ENCODE data around the gene BICD1.

DNA sequence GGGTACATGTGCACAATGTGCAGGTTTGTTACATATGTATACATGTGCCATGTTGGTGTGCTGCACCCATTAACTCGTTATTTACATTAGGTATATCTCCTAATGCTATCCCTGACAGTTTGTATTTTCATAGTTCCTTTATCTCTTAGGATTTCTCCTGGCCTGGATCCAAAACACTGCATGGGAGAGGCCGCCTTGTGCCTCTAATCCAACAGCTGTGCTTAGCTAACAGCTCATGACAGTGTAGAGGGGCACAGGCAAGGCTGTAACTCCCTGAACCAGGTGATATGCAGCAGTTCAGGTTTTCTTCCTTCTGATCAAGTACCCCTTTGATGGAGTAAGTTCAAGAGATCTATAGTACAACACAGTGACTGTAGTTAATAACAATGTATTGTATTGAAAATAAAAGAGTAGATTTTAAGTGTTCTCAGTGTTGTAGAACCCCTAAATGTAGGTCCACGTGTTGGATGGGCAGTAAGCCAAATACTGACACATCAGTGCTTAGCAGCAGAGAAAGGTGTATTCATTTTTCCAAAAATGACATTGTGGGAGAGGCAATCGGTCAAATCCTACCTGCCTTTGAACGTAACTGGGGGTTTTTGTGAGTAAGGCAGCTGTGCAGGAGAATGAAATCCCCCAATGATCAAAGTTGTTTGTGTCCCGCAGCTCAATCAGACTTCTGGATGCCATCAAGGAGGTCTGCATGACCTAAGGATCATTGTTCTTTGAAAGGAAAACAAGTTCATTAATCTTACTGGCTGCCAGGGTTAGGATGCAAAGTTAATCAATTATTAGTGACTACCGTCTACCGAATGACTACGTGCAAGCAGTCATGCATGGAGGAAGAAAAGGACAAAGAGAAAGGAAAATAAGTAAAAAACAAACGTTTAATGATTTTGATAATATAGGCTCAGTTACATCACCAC is 203.4 kb downstream of the BICD1 start:
- TF ChIP-seq, protein P1, sequence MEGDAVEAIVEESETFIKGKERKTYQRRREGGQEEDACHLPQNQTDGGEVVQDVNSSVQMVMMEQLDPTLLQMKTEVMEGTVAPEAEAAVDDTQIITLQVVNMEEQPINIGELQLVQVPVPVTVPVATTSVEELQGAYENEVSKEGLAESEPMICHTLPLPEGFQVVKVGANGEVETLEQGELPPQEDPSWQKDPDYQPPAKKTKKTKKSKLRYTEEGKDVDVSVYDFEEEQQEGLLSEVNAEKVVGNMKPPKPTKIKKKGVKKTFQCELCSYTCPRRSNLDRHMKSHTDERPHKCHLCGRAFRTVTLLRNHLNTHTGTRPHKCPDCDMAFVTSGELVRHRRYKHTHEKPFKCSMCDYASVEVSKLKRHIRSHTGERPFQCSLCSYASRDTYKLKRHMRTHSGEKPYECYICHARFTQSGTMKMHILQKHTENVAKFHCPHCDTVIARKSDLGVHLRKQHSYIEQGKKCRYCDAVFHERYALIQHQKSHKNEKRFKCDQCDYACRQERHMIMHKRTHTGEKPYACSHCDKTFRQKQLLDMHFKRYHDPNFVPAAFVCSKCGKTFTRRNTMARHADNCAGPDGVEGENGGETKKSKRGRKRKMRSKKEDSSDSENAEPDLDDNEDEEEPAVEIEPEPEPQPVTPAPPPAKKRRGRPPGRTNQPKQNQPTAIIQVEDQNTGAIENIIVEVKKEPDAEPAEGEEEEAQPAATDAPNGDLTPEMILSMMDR (IDR thresholded peaks at IDR 0.05; ENCODE audit: insufficient read depth, low read length) = no peak
- TF ChIP-seq, protein P2, sequence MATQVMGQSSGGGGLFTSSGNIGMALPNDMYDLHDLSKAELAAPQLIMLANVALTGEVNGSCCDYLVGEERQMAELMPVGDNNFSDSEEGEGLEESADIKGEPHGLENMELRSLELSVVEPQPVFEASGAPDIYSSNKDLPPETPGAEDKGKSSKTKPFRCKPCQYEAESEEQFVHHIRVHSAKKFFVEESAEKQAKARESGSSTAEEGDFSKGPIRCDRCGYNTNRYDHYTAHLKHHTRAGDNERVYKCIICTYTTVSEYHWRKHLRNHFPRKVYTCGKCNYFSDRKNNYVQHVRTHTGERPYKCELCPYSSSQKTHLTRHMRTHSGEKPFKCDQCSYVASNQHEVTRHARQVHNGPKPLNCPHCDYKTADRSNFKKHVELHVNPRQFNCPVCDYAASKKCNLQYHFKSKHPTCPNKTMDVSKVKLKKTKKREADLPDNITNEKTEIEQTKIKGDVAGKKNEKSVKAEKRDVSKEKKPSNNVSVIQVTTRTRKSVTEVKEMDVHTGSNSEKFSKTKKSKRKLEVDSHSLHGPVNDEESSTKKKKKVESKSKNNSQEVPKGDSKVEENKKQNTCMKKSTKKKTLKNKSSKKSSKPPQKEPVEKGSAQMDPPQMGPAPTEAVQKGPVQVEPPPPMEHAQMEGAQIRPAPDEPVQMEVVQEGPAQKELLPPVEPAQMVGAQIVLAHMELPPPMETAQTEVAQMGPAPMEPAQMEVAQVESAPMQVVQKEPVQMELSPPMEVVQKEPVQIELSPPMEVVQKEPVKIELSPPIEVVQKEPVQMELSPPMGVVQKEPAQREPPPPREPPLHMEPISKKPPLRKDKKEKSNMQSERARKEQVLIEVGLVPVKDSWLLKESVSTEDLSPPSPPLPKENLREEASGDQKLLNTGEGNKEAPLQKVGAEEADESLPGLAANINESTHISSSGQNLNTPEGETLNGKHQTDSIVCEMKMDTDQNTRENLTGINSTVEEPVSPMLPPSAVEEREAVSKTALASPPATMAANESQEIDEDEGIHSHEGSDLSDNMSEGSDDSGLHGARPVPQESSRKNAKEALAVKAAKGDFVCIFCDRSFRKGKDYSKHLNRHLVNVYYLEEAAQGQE (IDR thresholded peaks at IDR 0.05; ENCODE audit: insufficient replicate concordance, low read depth) = no peak
- TF ChIP-seq SPI1 (IDR thresholded peaks at IDR 0.05; ENCODE audit: borderline replicate concordance, low read depth) = no peak
- TF ChIP-seq GABPA (IDR thresholded peaks at IDR 0.05; ENCODE audit: low read depth) = no peak
- no peak for TF ChIP-seq POLR2AphosphoS5 (IDR thresholded peaks at IDR 0.05; ENCODE audit: low read depth)

All from HL-60 (cell line).